ENCODE measurements around the gene HLF. TPM values are rescaled to one million over a fixed set of nuclear protein-coding genes. Genes with fewer than 3 reads are reported as not detected.

Gene HLF
- total RNA-seq, 3 donors from 2014 or later = 1.3 to 34.9 (median 3.5) TPM

GRCh38 chr17:55241097-55241496 lies 23.7 kb upstream of the HLF start:
- intact Hi-C loops (cut with DNase I, micrococcal nuclease) = no loop called here

DNA sequence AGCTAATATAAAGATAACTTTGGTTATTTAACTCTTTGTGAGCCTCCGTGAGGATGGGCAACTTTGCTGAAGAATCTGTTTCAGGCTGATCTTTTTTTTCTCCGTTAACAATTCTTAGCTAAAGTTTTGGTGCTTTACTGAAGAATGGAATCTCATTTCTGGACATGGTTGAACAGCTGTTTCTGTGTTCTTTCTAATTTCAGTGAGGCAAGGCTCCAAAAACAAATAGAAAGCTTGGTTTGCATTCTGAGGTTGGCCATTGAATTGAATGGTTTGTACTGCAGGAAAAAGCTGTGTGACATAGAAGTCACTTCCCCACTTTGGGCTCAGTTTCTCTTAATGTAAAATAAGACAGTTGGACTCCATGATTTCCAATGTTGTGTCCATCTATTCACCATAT lies 22.3 kb upstream of the HLF start:
- no peak overlapping the region for H3K4me3 ChIP-seq
- intact Hi-C loops (cut with DNase I, micrococcal nuclease) = no loop called here
- H3K9me3 ChIP-seq = no peaks in the 10 kb centered on the region
- no peak for TF ChIP-seq CTCF (IDR thresholded peaks at IDR 0.05)
- DNase-seq = no peak
- ATAC-seq = no peak
- H3K4me1 ChIP-seq (ENCODE audit: low read depth) = no peaks in the 10 kb centered on the region
- no peaks in the 10 kb centered on the region for H3K36me3 ChIP-seq (ENCODE audit: low read depth)

More at GRCh38 chr17:55241097-55241496, 23.7 kb upstream of the HLF start:
- H3K4me3 ChIP-seq = no peak overlapping the region
- H3K9me3 ChIP-seq = no peaks in the 10 kb centered on the region
- DNase-seq (no peak), ATAC-seq (no peak)
- no peaks in the 10 kb centered on the region for H3K36me3 ChIP-seq (ENCODE audit: low read depth)
- no peaks in the 10 kb centered on the region for H3K4me1 ChIP-seq (ENCODE audit: low read depth)
- TF ChIP-seq CTCF (IDR thresholded peaks at IDR 0.05) = no peak

- intact Hi-C loops (cut with DNase I, micrococcal nuclease) = no loop called here
- no peaks in the 10 kb centered on the region for H3K36me3 ChIP-seq (ENCODE audit: low read depth)
- H3K4me1 ChIP-seq (ENCODE audit: low read depth) = no peaks in the 10 kb centered on the region
- no peaks in the 10 kb centered on the region for H3K9me3 ChIP-seq
- DNase-seq = no peak
- no peak overlapping the region for H3K4me3 ChIP-seq
- TF ChIP-seq CTCF (IDR thresholded peaks at IDR 0.05) = no peak
- ATAC-seq = no peak
These were observed 18.8 kb upstream of the HLF start for GRCh38 chr17:55245986-55246385.

GRCh38 chr17:55246583-55246982 lies 18.2 kb upstream of the HLF start:
- intact Hi-C loops (cut with DNase I, micrococcal nuclease) = no loop called here
- Histone ChIP-seq H3K4me3 (no peak overlapping the region), H3K4me1 (ENCODE audit: low read depth) (no peaks in the 10 kb centered on the region), H3K9me3 (no peaks in the 10 kb centered on the region), H3K36me3 (ENCODE audit: low read depth) (no peaks in the 10 kb centered on the region)
- no peak for TF ChIP-seq CTCF (IDR thresholded peaks at IDR 0.05)
- ATAC-seq (no peak), DNase-seq (no peak)

GRCh38 chr17:55248077-55248476 lies 16.7 kb upstream of the HLF start:
- no peak for TF ChIP-seq CTCF (IDR thresholded peaks at IDR 0.05)
- Histone ChIP-seq H3K4me1 (ENCODE audit: low read depth) (no peaks in the 10 kb centered on the region), H3K4me3 (no peak overlapping the region), H3K9me3 (no peaks in the 10 kb centered on the region), H3K36me3 (ENCODE audit: low read depth) (no peaks in the 10 kb centered on the region)
- intact Hi-C loops (cut with DNase I, micrococcal nuclease) = no loop called here
- ATAC-seq = no peak
- no peak for DNase-seq

- Histone ChIP-seq H3K36me3 (ENCODE audit: low read depth) (no peaks in the 10 kb centered on the region), H3K4me1 (ENCODE audit: low read depth) (no peaks in the 10 kb centered on the region), H3K9me3 (no peaks in the 10 kb centered on the region), H3K4me3 (no peak overlapping the region)
- no peak for DNase-seq
- intact Hi-C loops (cut with DNase I, micrococcal nuclease) = no loop called here
- ATAC-seq = no peak
- no peak for TF ChIP-seq CTCF (IDR thresholded peaks at IDR 0.05)
These were observed 14.9 kb upstream of the HLF start for GRCh38 chr17:55249861-55250260.

Data from mucosa of descending colon (tissue), 3 donors.